Endothelial cell of umbilical vein (primary cell): Measurements from ENCODE around the gene LRP1. TPM values are rescaled to one million over a fixed set of nuclear protein-coding genes. Genes with fewer than 3 reads are reported as not detected.

Experiments used
- BruUV-seq: library from RNA; stranded (reverse); fragments of 400-500 nt; replicated peaks from 2 replicates; lab custom pipeline; 2021; lab: Mats Ljungman, UMichigan
- CTCF ChIA-PET: fragments of 300-600, 350-600 bp; sonication (Branson Sonifier 250); formaldehyde crosslinking; loops from one replicate; lab custom pipeline; 2021; ENCODE audit warnings: antibody characterized with exemption, inconsistent platforms; lab: Charles Lee
- POLR2A ChIA-PET: fragments of 300-600, 350-600 bp; sonication (Branson Sonifier 250); formaldehyde crosslinking; loops from one replicate; lab custom pipeline; 2021; ENCODE audit warnings: antibody characterized with exemption, inconsistent platforms; lab: Charles Lee
- DNase-seq: peaks from one replicate; pipeline ENCODE4 v3.0.0-alpha.2; 2011; ENCODE audit warnings: low read depth, low spot score
- FAIRE-seq: peaks from 2 replicates; lab custom pipeline; 2011; peaks lifted over from hg19 to GRCh38; lab: Jason Lieb, UNC
- H2AFZ ChIP-seq: 2 replicates; pipeline ENCODE4 v1.6.0; 2012; ENCODE audit warnings: low read depth, low read length, control low read depth, inconsistent platforms
- H3K27ac ChIP-seq: 2 replicates; pipeline ENCODE4 v1.5.1; 2011; ENCODE audit warnings: low read depth, mild to moderate bottlenecking, control low read depth, low read length, moderate library complexity; ENCODE audit not compliant: insufficient read depth
- H3K27me3 ChIP-seq, 2 experiments: 2 replicates each; pipeline versions ENCODE4 v1.6.0 to v1.6.1; 2011; ENCODE audit warnings: low read length in 2 of 2, mixed read lengths in 1 of 2; ENCODE audit not compliant: control insufficient read depth in 2 of 2, insufficient read depth in 2 of 2
- H3K36me3 ChIP-seq, 2 experiments: 2 replicates in 1 of 2; 3 replicates in 1 of 2; pipeline ENCODE4 v1.5.1; 2011; ENCODE audit warnings: low read length in 2 of 2, mild to moderate bottlenecking in 1 of 2, moderate library complexity in 1 of 2; ENCODE audit not compliant: control insufficient read depth in 2 of 2, insufficient read depth in 2 of 2; ENCODE audit errors: extremely low read depth in 1 of 2
- H3K4me1 ChIP-seq: 3 replicates; pipeline ENCODE4 v1.5.1; 2011; ENCODE audit warnings: mild to moderate bottlenecking, low read length; ENCODE audit not compliant: control insufficient read depth, insufficient read depth; ENCODE audit errors: extremely low read depth
- H3K4me2 ChIP-seq: 2 replicates; pipeline ENCODE4 v1.6.1; 2011; ENCODE audit warnings: low read length, control low read depth, mixed read lengths; ENCODE audit not compliant: insufficient read depth
- H3K4me3 ChIP-seq, 3 experiments: fragments of 200-600 bp in 1 of 3; sonication (generic), shearing (Covaris generic) in 1 of 3; replicated peaks in 1 of 3; 2 replicates each; pipeline ENCODE4 v1.5.1; 2011 to 2016; ENCODE audit warnings: control low read depth in 3 of 3, low read length in 3 of 3, mild to moderate bottlenecking in 2 of 3, inconsistent platforms in 1 of 3, low read depth in 1 of 3, moderate library complexity in 1 of 3; ENCODE audit not compliant: insufficient read depth in 1 of 3
- H3K79me2 ChIP-seq: 2 replicates; pipeline ENCODE4 v1.6.0; 2012; ENCODE audit warnings: low read length, inconsistent platforms; ENCODE audit not compliant: control insufficient read depth, insufficient read depth
- H3K9ac ChIP-seq: replicated peaks from 2 replicates; pipeline ENCODE3; 2011; ENCODE audit warnings: low read length, control low read depth; ENCODE audit not compliant: insufficient read depth; ENCODE audit errors: extremely low read depth
- H3K9me1 ChIP-seq: replicated peaks from 3 replicates; pipeline ENCODE4 v1.6.0; 2011; ENCODE audit warnings: mild to moderate bottlenecking, low read length; ENCODE audit not compliant: control insufficient read depth, insufficient read depth; ENCODE audit errors: extremely low read depth
- H3K9me3 ChIP-seq: replicated peaks from 2 replicates; pipeline ENCODE4 v1.5.1; 2012; ENCODE audit warnings: low read length, inconsistent platforms; ENCODE audit not compliant: control insufficient read depth, insufficient read depth
- H4K20me1 ChIP-seq: replicated peaks from 2 replicates; pipeline ENCODE3; 2011; ENCODE audit warnings: mild to moderate bottlenecking, low read length; ENCODE audit not compliant: control insufficient read depth, insufficient read depth; ENCODE audit errors: extremely low read depth
- CTCF ChIP-seq, 2 donors: IDR thresholded peaks; 1 replicate in 1 of 2; 2 replicates in 1 of 2; pipeline ENCODE4 v1.5.1; 2011; ENCODE audit warnings: low read length in 2 of 2, mild to moderate bottlenecking in 2 of 2, moderate library complexity in 2 of 2, control low read depth in 1 of 2, inconsistent platforms in 1 of 2, low read depth in 1 of 2; ENCODE audit not compliant: insufficient read depth in 1 of 2; ENCODE audit errors: extremely low read depth in 1 of 2
- EZH2 ChIP-seq: IDR thresholded peaks from 2 replicates; pipeline ENCODE4 v1.6.1; 2012; ENCODE audit warnings: borderline replicate concordance, low read depth, mild to moderate bottlenecking, moderate library complexity, low read length, inconsistent platforms; ENCODE audit not compliant: severe bottlenecking
- FOS ChIP-seq: IDR thresholded peaks from 2 replicates; pipeline ENCODE4 v1.6.1; 2011; ENCODE audit warnings: mild to moderate bottlenecking, low read length, moderate library complexity, borderline replicate concordance; ENCODE audit not compliant: insufficient read depth
- GATA2 ChIP-seq: IDR thresholded peaks from 2 replicates; pipeline ENCODE4 v1.7.0; 2011; ENCODE audit warnings: low read depth, mild to moderate bottlenecking, moderate library complexity, mixed read lengths, low read length; ENCODE audit not compliant: insufficient read length, insufficient read depth
- JUN ChIP-seq: IDR thresholded peaks from 2 replicates; pipeline ENCODE4 v1.6.1; 2011; ENCODE audit warnings: borderline replicate concordance, low read depth; ENCODE audit not compliant: insufficient read length, insufficient read depth
- MAX ChIP-seq: IDR thresholded peaks from 2 replicates; pipeline ENCODE4 v1.6.1; 2011; ENCODE audit not compliant: insufficient read depth, insufficient read length
- MYC ChIP-seq: IDR thresholded peaks from one replicate; pipeline ENCODE4 v1.6.1; 2011; ENCODE audit warnings: mild to moderate bottlenecking, low read depth, low read length
- POLR2A ChIP-seq: IDR thresholded peaks from 2 replicates; pipeline ENCODE4 v1.6.1; 2012; ENCODE audit warnings: low read depth, mild to moderate bottlenecking, control low read depth, low read length
- POLR2AphosphoS5 ChIP-seq: IDR thresholded peaks from 2 replicates; pipeline ENCODE4 v1.6.1; 2012; ENCODE audit warnings: low read depth, mild to moderate bottlenecking, control low read depth, low read length, moderate library complexity; ENCODE audit not compliant: insufficient read depth
- dilution Hi-C: fragments of 300-500 bp; cut with MboI; formaldehyde crosslinking; loops from one replicate; pipeline ENCODE4 v1.15.0; 2019; ENCODE audit warnings: low sequenced_read_pairs; ENCODE audit not compliant: extremely low pct_ligation_motif_present
- intact Hi-C: fragments of 100-400 bp; cut with micrococcal nuclease; formaldehyde crosslinking; loops from one replicate; pipeline ENCODE4 v1.10.0; 2022
- polyA plus RNA-seq, 4 experiments: library from polyadenylated mRNA; depleted of rRNA in 3 of 4; stranded (reverse) in 3 of 4; unstranded in 1 of 4; fragments of >200 nt; gene quantifications; 2 replicates each; pipeline versions ENCODE4 v1.2.1 to v1.2.3, GENCODE V29; 2011 to 2012; ENCODE audit warnings: missing spikeins in 1 of 4
- total RNA-seq: library from RNA; stranded (reverse); gene quantifications from 2 replicates; pipeline ENCODE4 v1.2.3, GENCODE V29; 2021

LRP1 gene
- total and polyA plus RNA-seq, 2 donors (not counting 3 experiments of a cell fraction or from before 2014, with no cell fraction given), result 1.6 to 4.6 TPM

- ChIA-PET POLR2A (no interaction called here), CTCF (interaction anchor here (0.9 to 1.6 kb wide), 5 partner anchors 12 to 33 kb away, joined by 3 to 5 read pairs (median 3); partner anchors contain the start of gene LRP1)
- no TSS peak for BruUV-seq
- Histone ChIP-seq H3K79me2 (no peaks in the 10 kb centered on the region), H2AFZ (no peak overlapping the region), H3K9me1 (no peaks in the 10 kb centered on the region), H3K36me3 (no peaks in the 10 kb centered on the region), H3K27ac (no peak overlapping the region), H3K4me1 (no peaks in the 10 kb centered on the region), H3K4me3 (no peak overlapping the region), H4K20me1 (no peaks in the 10 kb centered on the region), H3K9ac (no peak overlapping the region), H3K9me3 (no peaks in the 10 kb centered on the region), H3K27me3 (no peaks in the 10 kb centered on the region), H3K4me2 (no peak overlapping the region)
- FAIRE-seq (no peak), DNase-seq (no peak)
- dilution Hi-C loops (no loop called here), intact Hi-C loops (no loop called here)
- no peak for TF ChIP-seq EZH2
- no peak for TF ChIP-seq CTCF (IDR thresholded peaks at IDR 0.05; ENCODE audit: extremely low read depth in 1 of 2, insufficient read depth in 1 of 2, low read depth in 1 of 2, low read length in 2 of 2)
- TF ChIP-seq MYC, result no peak
- TF ChIP-seq FOS, result no peak
- TF ChIP-seq POLR2AphosphoS5, result no peak
- TF ChIP-seq POLR2A, result no peak
- TF ChIP-seq GATA2, result no peak
- TF ChIP-seq JUN, result no peak
- no peak for TF ChIP-seq MAX
Measured at GRCh38 chr12:57161491-57161890, 33.2 kb downstream of the LRP1 start.
